D721Med (cell line): Measurements from ENCODE around the gene SH2B3.
"Not testable (repeated sequence)": the region's sequence is repeated elsewhere in the genome, so short reads cannot be mapped to it uniquely, and the experiment has no call there.

Experiments
- DNase-seq: peaks from one replicate; pipeline ENCODE4 v3.0.0; 2011; ENCODE audit warnings: low spot score; ENCODE audit not compliant: insufficient read length
- FAIRE-seq: peaks from 2 replicates; lab custom pipeline; 2011; peaks lifted over from hg19 to GRCh38; lab: Jason Lieb, UNC
- TF ChIP-seq, protein P1 (sequence below): IDR thresholded peaks from 2 replicates; pipeline ENCODE4 v1.5.1; 2012; ENCODE audit warnings: mild to moderate bottlenecking, control low read depth; ENCODE audit not compliant: insufficient read depth; ENCODE audit errors: missing control alignments

SH2B3 gene

DNA sequence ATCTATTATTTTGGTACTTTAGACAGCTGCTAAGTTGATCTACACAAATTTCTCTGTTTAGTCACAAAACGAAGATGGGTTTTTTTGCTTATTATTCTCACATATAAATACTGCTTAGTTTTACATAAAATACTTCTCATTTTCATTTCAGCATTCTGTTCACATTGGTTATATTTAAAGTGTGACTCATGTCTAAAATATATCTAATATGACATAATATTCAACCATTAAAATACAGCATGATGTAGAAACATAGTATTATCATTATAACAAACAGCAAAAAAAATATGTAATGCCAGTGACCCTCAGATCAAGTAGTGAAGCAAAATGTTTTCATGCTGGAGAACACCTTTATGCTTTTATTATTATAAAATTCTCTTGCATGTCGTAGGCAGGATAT, 63.7 kb downstream of the SH2B3 start:
- no peak for DNase-seq
- TF ChIP-seq, protein P1, sequence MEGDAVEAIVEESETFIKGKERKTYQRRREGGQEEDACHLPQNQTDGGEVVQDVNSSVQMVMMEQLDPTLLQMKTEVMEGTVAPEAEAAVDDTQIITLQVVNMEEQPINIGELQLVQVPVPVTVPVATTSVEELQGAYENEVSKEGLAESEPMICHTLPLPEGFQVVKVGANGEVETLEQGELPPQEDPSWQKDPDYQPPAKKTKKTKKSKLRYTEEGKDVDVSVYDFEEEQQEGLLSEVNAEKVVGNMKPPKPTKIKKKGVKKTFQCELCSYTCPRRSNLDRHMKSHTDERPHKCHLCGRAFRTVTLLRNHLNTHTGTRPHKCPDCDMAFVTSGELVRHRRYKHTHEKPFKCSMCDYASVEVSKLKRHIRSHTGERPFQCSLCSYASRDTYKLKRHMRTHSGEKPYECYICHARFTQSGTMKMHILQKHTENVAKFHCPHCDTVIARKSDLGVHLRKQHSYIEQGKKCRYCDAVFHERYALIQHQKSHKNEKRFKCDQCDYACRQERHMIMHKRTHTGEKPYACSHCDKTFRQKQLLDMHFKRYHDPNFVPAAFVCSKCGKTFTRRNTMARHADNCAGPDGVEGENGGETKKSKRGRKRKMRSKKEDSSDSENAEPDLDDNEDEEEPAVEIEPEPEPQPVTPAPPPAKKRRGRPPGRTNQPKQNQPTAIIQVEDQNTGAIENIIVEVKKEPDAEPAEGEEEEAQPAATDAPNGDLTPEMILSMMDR: no peak
- FAIRE-seq: no peak

- TF ChIP-seq, protein P1: no peak
- no peak for FAIRE-seq
- DNase-seq: no peak
These were observed 65.5 kb downstream of the SH2B3 start for GRCh38 chr12:111471236-111471635.

- DNase-seq (no peak), FAIRE-seq (no peak)
These were observed 76.7 kb downstream of the SH2B3 start for GRCh38 chr12:111482462-111482861.

DNA sequence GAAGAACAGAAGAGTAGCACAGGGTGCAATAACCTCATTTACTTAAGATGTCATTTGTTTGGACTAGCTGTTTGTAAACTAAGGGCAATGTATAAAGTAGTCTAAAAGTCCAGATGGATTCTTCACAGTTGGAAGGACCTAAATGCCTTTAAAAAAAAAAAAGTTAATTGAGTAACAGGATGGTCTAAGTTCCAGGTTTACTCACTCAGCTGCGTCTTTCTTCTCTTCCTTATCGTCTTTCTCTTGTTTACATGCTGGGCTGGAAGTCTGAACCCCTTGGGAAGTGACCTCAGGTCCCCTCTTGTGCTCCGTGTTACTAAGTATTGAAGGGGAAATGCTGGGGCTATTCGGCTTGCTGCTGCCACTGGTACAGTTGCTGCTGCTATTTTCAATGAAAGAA, 82.5 kb downstream of the SH2B3 start:
- TF ChIP-seq, protein P1: no peak
- FAIRE-seq (no peak), DNase-seq (no peak)

More at GRCh38 chr12:111482462-111482861, 76.7 kb downstream of the SH2B3 start:
- TF ChIP-seq, protein P1: no peak

DNA sequence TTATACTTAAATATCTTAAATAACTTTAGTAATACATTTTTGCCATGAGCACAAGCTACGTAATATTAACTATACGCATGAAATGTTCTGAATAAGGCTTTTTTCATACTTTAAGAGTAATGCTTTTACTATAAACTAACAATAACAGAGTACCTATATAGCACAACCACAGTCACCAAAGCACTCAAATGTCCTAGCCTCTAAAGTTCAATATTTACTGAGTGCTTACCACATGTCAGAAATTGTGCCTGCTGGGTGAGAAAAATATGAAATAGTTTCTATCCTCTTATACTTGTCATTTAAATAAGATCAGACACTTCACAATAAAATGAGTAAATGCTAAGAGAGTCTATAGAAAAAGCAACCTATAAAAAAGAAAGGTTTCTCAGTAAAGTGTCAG, 83.1 kb downstream of the SH2B3 start:
- DNase-seq (no peak), FAIRE-seq (no peak)
- TF ChIP-seq, protein P1: no peak

GRCh38 chr12:111492979-111493378, 87.3 kb downstream of the SH2B3 start:
- not testable (repeated sequence) for DNase-seq, FAIRE-seq

GRCh38 chr12:111494676-111495075, 89.0 kb downstream of the SH2B3 start:
- FAIRE-seq (no peak), DNase-seq (no peak)
- TF ChIP-seq, protein P1: no peak
